B cell (primary cell): Measurements from ENCODE around the gene IFT27. TPM values are rescaled to one million over a fixed set of nuclear protein-coding genes. Genes with fewer than 3 reads are reported as not detected.

Source experiments
- ATAC-seq: fragments of 200-7000 bp; cut with Tn5 transposase; one replicate; pipeline ENCODE4 v1.10.0; 2021; ENCODE audit warnings: low read depth, mild to moderate bottlenecking, moderate number of reproducible peaks, moderate library complexity
- CTCF ChIA-PET: fragments of 350-600 bp; sonication (Branson Sonifier 250); formaldehyde crosslinking; loops from one replicate; lab custom pipeline; 2021; ENCODE audit warnings: antibody characterized with exemption, inconsistent platforms; lab: Charles Lee
- POLR2A ChIA-PET: fragments of 350-600 bp; sonication (Branson Sonifier 250); formaldehyde crosslinking; loops from one replicate; lab custom pipeline; 2021; ENCODE audit warnings: antibody characterized with exemption; lab: Charles Lee
- DNase-seq: peaks from one replicate; pipeline ENCODE4 v3.0.0; 2013
- H2AFZ ChIP-seq: 2 replicates; pipeline ENCODE4 v1.6.1; 2012; ENCODE audit warnings: mild to moderate bottlenecking, low read depth, low read length; ENCODE audit not compliant: insufficient read depth, poor library complexity, severe bottlenecking
- H3K27ac ChIP-seq, 2 donors: 1 replicate in 1 of 2; 2 replicates in 1 of 2; pipeline ENCODE4 v1.5.1; 2012 to 2013; ENCODE audit warnings: low read length in 2 of 2, mild to moderate bottlenecking in 2 of 2, moderate library complexity in 1 of 2
- H3K27me3 ChIP-seq, 4 experiments: fragments of 200-600 bp in 1 of 4; sonication (generic) in 1 of 4; replicated peaks in 1 of 4; 1 replicate in 2 of 4; 2 replicates in 2 of 4; pipeline versions ENCODE4 v1.6.1 to v1.7.0; 2013 to 2016; ENCODE audit warnings: low read length in 3 of 4, mild to moderate bottlenecking in 2 of 4, mixed read lengths in 1 of 4, moderate library complexity in 1 of 4; ENCODE audit not compliant: insufficient read depth in 4 of 4, control insufficient read depth in 3 of 4; ENCODE audit errors: control extremely low read depth in 1 of 4
- H3K36me3 ChIP-seq, 2 experiments: replicated peaks in 1 of 2; 1 replicate in 1 of 2; 2 replicates in 1 of 2; pipeline versions ENCODE4 v1.6.1 to v1.7.1; 2013; ENCODE audit warnings: low read length in 1 of 2; ENCODE audit not compliant: insufficient read depth in 2 of 2, control insufficient read depth in 1 of 2; ENCODE audit errors: control extremely low read depth in 1 of 2, extremely low read depth in 1 of 2
- H3K4me1 ChIP-seq, 2 donors: fragments of 200-600 bp in 1 of 2; sonication (generic) in 1 of 2; 1 replicate in 1 of 2; 2 replicates in 1 of 2; pipeline versions ENCODE4 v1.5.1 to v1.6.1; 2013 to 2017; ENCODE audit warnings: low read length in 2 of 2; ENCODE audit not compliant: control insufficient read depth in 2 of 2, insufficient read depth in 2 of 2
- H3K4me2 ChIP-seq: replicated peaks from 2 replicates; pipeline ENCODE3; 2012; ENCODE audit warnings: mild to moderate bottlenecking, low read depth, low read length; ENCODE audit not compliant: poor library complexity, severe bottlenecking
- H3K4me3 ChIP-seq, 5 experiments: fragments of 200-600 bp in 1 of 5; sonication (generic) in 1 of 5; 1 replicate in 3 of 5; 2 replicates in 2 of 5; pipeline versions ENCODE4 v1.5.1 to v1.7.0; 2011 to 2016; ENCODE audit warnings: low read length in 4 of 5, mild to moderate bottlenecking in 4 of 5, low read depth in 2 of 5, control low read depth in 1 of 5, moderate library complexity in 1 of 5; ENCODE audit not compliant: insufficient read depth in 1 of 5; ENCODE audit errors: control extremely low read depth in 1 of 5, extremely low read depth in 1 of 5
- H3K79me2 ChIP-seq: fragments of 200-600 bp; sonication (generic); one replicate; pipeline ENCODE4 v1.6.0; 2016; ENCODE audit warnings: low read length; ENCODE audit not compliant: control insufficient read depth, insufficient read depth
- H3K9ac ChIP-seq: fragments of 200-600 bp; sonication (generic); 2 replicates; pipeline ENCODE4 v1.6.1; 2017; ENCODE audit warnings: mild to moderate bottlenecking, low read length, moderate library complexity
- H3K9me3 ChIP-seq, 3 donors: one replicate each; pipeline versions ENCODE4 v1.6.1 to v1.7.1; 2013; ENCODE audit warnings: low read length in 2 of 3; ENCODE audit not compliant: control insufficient read depth in 2 of 3, insufficient read depth in 1 of 3; ENCODE audit errors: control extremely low read depth in 1 of 3
- H4K20me1 ChIP-seq: 2 replicates; pipeline ENCODE4 v1.6.0; 2012; ENCODE audit warnings: mild to moderate bottlenecking, low read length; ENCODE audit not compliant: insufficient read depth, control insufficient read depth, poor library complexity, severe bottlenecking
- H3K27ac Mint-ChIP-seq: one replicate; pipeline ENCODE4 v1.8.0; 2021; ENCODE audit warnings: mixed read lengths
- H3K27me3 Mint-ChIP-seq: one replicate; pipeline ENCODE4 v1.8.0; 2021; ENCODE audit warnings: mixed read lengths
- H3K4me1 Mint-ChIP-seq: one replicate; pipeline ENCODE4 v1.8.0; 2021; ENCODE audit warnings: mixed read lengths
- H3K4me3 Mint-ChIP-seq: one replicate; pipeline ENCODE4 v1.8.0; 2021; ENCODE audit warnings: mixed read lengths
- H3K9me3 Mint-ChIP-seq: one replicate; pipeline ENCODE4 v1.8.0; 2022; ENCODE audit warnings: mixed read lengths; ENCODE audit not compliant: insufficient read depth
- CTCF ChIP-seq: fragments of 200-600 bp; IDR thresholded peaks from one replicate; pipeline ENCODE4 v1.8.0; 2022; ENCODE audit warnings: antibody characterized with exemption, mild to moderate bottlenecking
- EZH2 ChIP-seq: IDR thresholded peaks from 2 replicates; pipeline ENCODE4 v1.6.1; 2012; ENCODE audit warnings: borderline replicate concordance, low read depth, mild to moderate bottlenecking, moderate library complexity, low read length; ENCODE audit not compliant: insufficient read depth, poor library complexity, severe bottlenecking
- WGBS: methylation state at CpG from one replicate; pipeline ENCODE4 v1.1.5; 2013; ENCODE audit warnings: missing lambda C conversion rate; ENCODE audit not compliant: insufficient coverage; 5-methylcytosine and 5-hydroxymethylcytosine counted together
- intact Hi-C: fragments of 100-400 bp; cut with micrococcal nuclease; formaldehyde crosslinking; loops from one replicate; pipeline ENCODE4 v1.10.0; 2022
- polyA plus RNA-seq: library from polyadenylated mRNA; depleted of rRNA; stranded (reverse); fragments of >200 nt; gene quantifications from 2 replicates; pipeline ENCODE4 v1.2.3, GENCODE V29; 2012
- total RNA-seq, 2 donors: library from RNA; stranded (reverse); fragments of 120-200 nt in 1 of 2; gene quantifications; 1 replicate in 1 of 2; 2 replicates in 1 of 2; pipeline versions ENCODE4 v1.2.3 to v1.2.4, GENCODE V29; 2013 to 2022

IFT27 gene
- total and polyA plus RNA-seq, 2 donors (not counting 1 experiment from before 2014, with no cell fraction given) = 17.1 to 42.8 TPM

GRCh38 chr22:36823186-36823839 is 47.4 kb upstream of the IFT27 start:
- intact Hi-C loops = no loop called here
- Histone ChIP-seq H3K36me3 (no peaks in the 10 kb centered on the region), H3K4me1 (no peaks in the 10 kb centered on the region), H3K4me3 (no peak overlapping the region), H3K4me2 (no peak overlapping the region), H3K27ac (no peak overlapping the region), H3K27me3 (peaks cover 0 to 36% (median 4%) of the 10 kb centered on the region in 4 experiments), H3K9ac (no peak overlapping the region), H3K9me3 (no peaks in the 10 kb centered on the region), H3K79me2 (no peaks in the 10 kb centered on the region), H4K20me1 (no peaks in the 10 kb centered on the region), H2AFZ (no peak overlapping the region)
- TF ChIP-seq EZH2 (no peak), CTCF (no peak)
- Mint-ChIP-seq H3K27ac (no peak overlapping the region), H3K4me1 (no peaks in the 10 kb centered on the region), H3K27me3 (peaks cover 40% of the 10 kb centered on the region), H3K9me3 (no peaks in the 10 kb centered on the region), H3K4me3 (no peak overlapping the region)
- WGBS = 78% methylated on average over 13 of the region's 17 CpGs
- ChIA-PET CTCF (interaction anchor here (0.8 kb wide), 1 partner anchor 13 kb away, joined by 3 read pairs; no protein-coding TSS in a partner anchor), POLR2A (no interaction called here)
- DNase-seq = no peak
- no peak for ATAC-seq

DNA sequence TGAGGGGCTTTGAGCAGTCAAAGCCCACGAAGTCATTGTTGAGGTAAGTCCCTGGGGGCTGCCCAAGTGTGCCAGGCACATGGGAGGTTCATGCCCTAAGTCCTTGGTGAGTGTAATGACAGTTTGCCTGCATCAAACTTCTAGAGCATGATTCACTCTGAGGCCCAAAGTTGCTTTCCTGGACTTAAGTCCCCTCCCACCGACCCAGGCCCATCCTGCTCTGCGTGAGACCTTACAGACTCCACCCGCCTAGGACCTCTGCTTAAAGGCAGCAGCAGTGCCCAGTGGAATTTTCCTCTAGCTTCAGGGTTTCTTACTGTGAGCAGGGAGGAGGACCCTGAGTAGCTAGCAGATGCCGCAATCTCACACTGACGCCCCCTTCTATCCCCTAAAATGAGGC is 46.7 kb upstream of the IFT27 start:
- no peak overlapping the region for H3K9ac ChIP-seq
- no peaks in the 10 kb centered on the region for H3K4me1 Mint-ChIP-seq
- no peak overlapping the region for H3K4me2 ChIP-seq
- DNase-seq = no peak
- H3K27ac ChIP-seq = no peak overlapping the region
- ChIA-PET POLR2A (no interaction called here), CTCF (interaction anchor here (1.2 kb wide), 2 partner anchors 12 to 34 kb away, joined by 4 to 6 read pairs; no protein-coding TSS in a partner anchor)
- no peaks in the 10 kb centered on the region for H3K79me2 ChIP-seq
- no peak for ATAC-seq
- no peaks in the 10 kb centered on the region for H3K9me3 Mint-ChIP-seq
- no peaks in the 10 kb centered on the region for H3K9me3 ChIP-seq
- no peaks in the 10 kb centered on the region for H3K36me3 ChIP-seq
- 87% methylated on average over 6 of the region's 6 CpGs for WGBS
- H3K4me3 ChIP-seq = no peak overlapping the region
- H3K4me3 Mint-ChIP-seq = no peak overlapping the region
- no peak overlapping the region for H2AFZ ChIP-seq
- TF ChIP-seq CTCF = no peak
- TF ChIP-seq EZH2 = no peak
- intact Hi-C loops = no loop called here
- no peaks in the 10 kb centered on the region for H4K20me1 ChIP-seq
- H3K27me3 Mint-ChIP-seq = peaks cover 48% of the 10 kb centered on the region
- no peaks in the 10 kb centered on the region for H3K4me1 ChIP-seq
- H3K27me3 ChIP-seq = peaks cover 0 to 42% (median 10%) of the 10 kb centered on the region in 4 experiments
- H3K27ac Mint-ChIP-seq = no peak overlapping the region
